DMS79 treated with DMSO at 0.1 percent for 48 hours (cell line): ENCODE results near the gene EFHC1.

Source experiments
- DNase-seq: peaks from one replicate; lab custom pipeline; 2025; lab: John Stamatoyannopoulos, UW

EFHC1 gene

DNA sequence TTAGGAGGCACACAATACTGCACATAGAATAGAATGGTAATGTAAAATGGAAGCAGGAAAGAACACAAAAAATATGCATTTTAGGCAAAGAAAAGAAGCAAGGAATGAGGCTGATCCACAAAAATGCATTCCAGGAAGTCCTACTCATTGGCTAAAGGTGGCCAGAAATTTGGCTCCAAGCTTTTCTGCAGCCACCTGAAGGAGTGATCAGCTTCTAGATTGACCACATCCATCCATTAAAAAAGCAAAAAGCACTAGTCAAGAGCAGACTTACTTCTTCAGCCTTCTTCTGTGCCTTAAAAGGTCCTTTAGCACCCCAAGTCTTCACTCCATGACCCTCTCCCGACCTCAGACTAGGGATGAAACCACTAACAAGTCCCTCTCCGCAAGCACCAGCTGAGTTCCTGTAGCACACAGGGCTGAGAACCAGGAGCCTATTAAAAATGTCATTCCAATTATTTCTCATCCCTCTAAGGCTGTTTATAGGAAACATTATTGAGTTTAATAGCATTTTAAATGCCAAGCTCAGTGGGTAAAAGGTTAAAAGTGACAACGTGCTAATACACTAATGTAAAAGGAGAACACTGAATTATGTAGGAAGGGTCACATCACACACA lies 120.3 kb downstream of the EFHC1 start:
- DNase-seq, result no peak

DNA sequence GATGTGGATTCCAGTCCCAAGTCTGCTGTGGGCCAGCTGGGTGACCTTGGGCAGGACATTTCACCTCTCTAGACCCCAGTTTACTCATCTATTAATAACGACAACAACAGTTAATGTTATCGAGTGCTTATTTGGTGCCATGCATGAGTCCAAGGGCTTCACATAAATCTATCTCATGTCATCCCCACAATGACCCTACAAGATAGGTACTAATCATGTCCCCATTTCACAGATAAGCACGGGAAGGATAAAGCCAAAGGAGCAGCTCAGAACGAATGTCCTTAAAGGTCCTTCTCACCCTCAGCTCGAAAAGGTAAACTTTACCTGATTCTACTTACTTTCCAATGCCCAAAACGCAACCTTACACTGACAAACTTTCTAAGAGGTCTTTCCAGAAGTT lies 121.0 kb downstream of the EFHC1 start:
- no peak for DNase-seq

DNA sequence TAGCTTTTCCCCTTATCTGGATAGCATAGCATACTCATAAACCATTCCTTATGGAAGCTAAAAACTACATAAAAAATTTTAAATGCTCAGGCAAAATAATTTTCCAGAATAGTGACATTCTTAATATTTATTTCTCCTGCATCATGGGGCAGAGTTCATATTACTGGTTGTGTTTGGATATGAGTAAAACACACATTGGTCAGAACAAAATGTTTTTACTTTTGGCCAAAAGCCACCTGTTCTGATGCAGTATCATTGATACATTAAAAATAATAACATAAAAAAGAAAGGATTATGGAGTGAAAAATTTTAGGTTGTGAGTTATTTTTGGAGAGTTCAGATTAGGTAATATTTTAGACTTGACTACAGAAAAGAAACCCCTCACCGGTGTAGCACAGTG lies 123.1 kb downstream of the EFHC1 start:
- no peak for DNase-seq

DNA sequence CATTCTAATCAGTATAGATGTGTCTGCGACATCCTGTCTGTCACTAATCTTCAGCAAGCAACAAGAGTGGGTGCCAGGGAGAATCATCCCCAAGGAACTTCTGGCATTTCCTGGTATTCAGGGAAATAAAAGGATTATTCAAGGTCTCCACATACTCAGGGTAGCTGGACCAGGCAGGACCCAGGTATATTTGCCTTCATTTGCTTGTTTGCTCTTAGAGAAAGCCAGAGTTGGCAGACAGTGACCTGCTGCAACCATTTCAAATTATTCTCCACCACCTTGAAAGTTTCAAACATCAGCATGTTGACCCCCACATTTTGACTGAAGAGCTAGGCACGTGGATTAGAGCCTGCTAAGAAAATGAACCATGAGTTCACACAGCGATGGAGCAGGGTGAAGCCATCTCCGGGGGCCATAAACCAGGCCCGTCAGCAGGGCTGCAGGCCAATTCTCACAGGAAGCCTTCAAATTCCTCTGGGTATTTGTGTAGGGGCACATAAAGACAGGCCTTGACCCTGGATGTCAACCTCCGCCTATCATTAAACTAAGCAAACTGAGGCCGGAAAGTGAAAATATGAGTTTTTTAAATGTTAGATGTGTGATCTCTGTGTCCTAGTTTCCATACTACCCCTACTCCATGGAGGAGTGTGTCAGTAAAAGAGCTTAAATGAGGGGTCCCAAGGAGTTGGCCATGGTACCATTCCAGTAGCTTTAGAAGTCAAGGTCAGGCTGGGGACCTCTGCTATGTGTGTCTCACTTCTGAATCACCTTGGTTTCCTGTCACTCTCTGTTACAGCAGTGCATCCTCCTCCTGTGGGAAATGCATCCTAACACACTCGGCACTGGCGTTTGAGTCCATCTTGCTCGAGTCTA lies 123.8 kb downstream of the EFHC1 start:
- no peak for DNase-seq

DNA sequence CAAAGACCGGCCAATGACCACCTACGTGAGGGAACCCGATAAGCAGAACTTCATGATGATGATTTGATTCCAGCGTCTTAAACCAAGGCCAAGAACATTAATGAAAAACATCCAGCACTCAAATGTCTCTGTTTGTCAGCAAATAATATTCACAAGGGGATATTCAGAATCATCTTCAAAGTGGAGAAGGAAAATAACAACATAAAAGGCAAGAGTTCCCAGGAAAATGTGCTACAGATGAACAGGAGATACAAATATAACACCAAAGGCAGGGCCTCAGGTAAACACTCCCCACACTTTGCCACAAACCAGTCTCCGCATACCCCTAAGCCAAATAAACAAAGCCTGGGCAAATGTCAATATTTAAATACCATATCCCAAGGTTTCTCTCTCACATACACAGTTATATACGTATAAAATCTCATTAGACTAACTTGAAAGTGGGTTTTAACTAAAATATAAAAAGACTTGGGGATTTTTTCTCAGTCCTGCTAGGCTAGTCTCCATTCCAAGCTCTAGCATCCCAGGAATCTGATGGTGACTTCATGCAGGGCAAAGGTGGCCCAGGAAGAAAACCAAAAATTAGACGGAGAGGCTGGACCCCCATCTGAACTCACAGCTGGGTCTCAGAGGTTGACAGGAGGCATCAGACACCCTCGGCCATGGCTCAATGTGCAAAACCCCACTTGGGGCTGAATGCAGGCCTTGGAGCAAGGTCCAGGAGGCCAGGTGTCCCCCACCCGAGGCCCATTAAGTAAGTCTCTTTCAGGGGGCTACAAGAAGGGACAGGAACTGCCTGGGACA lies 124.7 kb downstream of the EFHC1 start:
- no peak for DNase-seq

GRCh38 chr6:52545406-52546119 lies 125.4 kb downstream of the EFHC1 start:
- no peak for DNase-seq

- DNase-seq, result no peak
Observed at GRCh38 chr6:52546192-52546591, 126.0 kb downstream of the EFHC1 start.

GRCh38 chr6:52546678-52547077 lies 126.5 kb downstream of the EFHC1 start:
- DNase-seq, result peak; percentile 27

DNA sequence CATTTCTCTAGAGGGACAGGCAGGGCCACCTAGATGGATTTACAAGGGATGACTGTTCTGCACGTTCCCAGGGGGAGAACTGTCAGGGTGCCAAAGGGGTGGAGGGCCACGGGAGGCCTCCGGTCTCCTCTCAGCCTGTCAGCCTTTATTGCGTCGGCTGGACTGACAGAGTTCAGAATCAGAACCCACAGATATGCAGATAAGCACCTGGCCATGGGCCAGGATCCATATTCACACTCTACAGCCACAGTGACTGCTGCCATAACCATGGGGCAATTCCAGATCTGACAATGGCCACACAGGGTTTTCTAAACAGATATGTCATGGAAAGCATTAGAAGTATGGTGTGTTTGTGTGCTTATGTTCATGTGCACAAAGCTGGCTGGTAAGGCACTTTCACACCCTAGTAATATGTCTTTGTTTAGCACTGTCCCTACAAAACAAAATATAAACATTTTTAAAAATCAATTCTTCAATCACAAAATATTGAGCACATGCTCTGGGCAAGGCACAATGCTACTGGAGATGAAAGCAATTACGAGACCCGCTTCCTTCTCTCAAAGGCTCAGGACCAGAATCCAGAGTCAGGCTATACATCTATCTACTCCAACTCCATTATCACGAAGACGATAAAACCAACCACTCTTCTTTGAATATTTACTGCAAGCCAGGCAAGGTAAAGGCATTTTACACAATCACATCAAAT lies 127.7 kb downstream of the EFHC1 start:
- DNase-seq, result no peak

GRCh38 chr6:52548353-52548713 lies 128.2 kb downstream of the EFHC1 start:
- peak; percentile 12 for DNase-seq

- no peak for DNase-seq
Observed at GRCh38 chr6:52548999-52549398, 128.9 kb downstream of the EFHC1 start.

GRCh38 chr6:52549428-52549827 lies 129.3 kb downstream of the EFHC1 start:
- peak; percentile 95 for DNase-seq

GRCh38 chr6:52550014-52550575 lies 130.0 kb downstream of the EFHC1 start:
- no peak for DNase-seq

DNA sequence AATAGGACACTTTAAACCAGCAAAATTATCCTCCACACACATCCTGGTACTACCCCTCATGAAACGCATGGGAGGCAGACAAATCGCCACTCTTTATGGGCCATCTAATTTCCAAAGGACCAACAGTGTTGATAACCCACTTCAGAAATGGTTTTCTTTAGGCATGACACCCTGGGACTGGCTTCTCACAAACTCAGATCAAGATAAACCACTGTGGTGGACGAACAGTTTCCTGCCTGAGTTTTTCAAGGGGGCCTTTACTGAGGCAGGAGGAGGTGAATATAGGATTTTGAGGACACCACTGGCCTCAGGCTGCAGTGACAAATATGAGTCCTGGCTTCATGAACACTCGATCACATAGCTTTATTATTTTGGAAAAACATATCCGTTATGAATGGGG lies 130.7 kb downstream of the EFHC1 start:
- peak; percentile 69 for DNase-seq

DNA sequence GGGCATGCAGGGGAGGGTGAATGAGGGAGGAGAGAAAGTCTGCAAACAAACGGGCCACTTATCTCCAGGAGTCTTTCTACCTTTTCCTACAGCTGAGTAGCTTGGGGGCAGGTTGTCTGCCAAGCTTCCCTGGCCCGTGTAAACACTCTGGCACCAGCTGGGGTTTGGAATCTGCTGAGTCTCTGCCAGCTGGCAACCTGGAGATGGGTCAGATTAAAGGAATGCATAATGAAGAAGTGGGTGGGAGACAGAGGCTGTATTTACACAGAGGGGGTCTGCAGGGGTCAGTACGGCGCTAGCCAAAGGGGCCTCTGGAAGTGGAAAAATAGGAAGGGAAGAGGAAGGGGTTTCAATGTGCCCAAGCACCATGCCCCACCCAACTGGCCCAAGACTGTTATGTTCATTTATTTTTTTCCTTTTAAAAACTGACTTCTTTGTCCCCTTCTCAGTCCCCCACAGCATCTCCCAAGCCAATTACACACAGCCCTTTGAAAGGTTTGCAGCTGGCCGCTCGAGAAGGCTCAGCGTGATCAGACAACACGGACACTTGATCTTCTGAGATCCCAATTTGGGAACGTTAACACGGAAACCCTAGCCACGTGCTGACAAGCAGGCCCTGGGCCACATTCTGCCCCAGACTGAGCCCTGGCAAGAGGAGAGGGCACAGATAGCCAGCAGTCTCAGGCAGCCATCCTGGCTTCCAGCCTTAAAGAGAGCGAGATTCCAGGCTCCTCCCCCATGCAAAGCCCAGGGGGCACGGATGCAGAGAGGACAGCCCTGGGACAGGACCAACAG lies 131.5 kb downstream of the EFHC1 start:
- DNase-seq, result peak; percentile 99

DNA sequence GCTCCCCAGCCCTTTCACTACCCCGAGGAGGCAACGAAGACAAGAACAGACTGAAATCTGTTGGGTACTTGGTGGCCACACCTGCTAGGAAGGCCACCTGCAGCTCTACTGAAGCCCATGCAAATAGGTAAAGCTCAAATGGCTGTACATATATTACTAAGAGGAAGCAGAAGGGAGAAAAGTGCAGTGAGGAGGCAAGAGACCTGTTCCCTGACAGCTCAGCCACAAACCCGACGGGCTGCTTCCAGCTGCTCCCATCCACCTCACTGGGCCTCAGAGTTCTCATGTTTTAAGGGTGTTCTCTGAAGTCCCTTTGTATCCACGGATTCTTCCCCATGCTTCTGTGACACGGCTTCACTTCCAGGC lies 132.1 kb downstream of the EFHC1 start:
- peak; percentile 78 for DNase-seq

DNA sequence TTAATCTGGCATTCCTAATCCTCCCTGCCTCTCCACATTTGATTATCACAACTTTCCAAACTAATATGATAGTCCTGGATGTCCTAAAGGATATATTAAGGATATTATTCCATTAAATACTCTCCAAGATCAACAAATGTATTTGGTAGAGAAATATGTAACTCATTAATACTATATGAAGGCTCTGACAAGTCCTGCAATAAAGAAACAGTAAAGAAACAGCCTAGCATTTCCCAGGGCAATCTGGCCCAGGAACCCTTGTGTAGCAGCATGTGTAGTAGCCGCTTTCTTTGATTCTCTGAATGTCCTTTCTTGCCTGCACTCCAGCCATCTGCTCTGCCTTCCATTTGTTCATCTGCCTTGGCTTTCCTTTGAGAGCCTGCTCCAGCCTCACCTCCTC lies 133.0 kb downstream of the EFHC1 start:
- no peak for DNase-seq

GRCh38 chr6:52553719-52554118 lies 133.6 kb downstream of the EFHC1 start:
- no peak for DNase-seq

GRCh38 chr6:52554684-52555280 lies 134.6 kb downstream of the EFHC1 start:
- DNase-seq, result no peak
